Measurements from ENCODE around the gene CARD11.

Gene CARD11

DNA sequence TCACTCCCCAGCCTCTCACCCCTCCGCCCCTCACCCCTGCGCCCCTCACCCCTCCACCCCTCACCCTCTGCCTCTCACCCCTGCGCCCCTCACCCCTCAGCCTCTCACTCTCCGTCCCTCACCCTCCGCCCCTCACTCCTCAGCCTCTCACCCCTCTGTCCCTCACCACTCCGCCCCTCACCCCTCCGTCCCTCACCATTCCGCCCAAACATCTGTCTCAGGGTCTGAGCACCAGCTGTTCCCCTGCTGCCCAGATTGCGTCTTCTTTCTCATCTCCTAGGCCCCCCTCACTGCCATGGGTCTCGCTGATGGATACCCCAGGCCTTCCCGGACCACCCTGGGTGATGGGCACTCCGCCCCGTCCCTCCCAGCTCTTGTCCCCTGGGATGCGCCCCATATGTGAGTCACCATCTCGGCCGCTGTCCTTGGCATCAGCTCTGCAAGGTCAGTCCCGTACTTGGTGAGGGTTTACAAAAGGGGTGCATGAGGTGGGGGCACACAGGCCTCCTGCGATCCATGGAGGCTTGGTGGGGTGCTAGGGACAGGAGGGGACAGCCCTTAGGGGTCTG lies 134.1 kb downstream of the CARD11 start:
- TF ChIP-seq CTCF (conservative IDR thresholded peaks at IDR 0.05; ENCODE audit: low read depth, low read length): no peak
- no peak overlapping the region for H3K4me3 ChIP-seq (ENCODE audit: low read length)
- no peak for DNase-seq (ENCODE audit: low read depth)

GRCh38 chr7:2909043-2909442 lies 134.6 kb downstream of the CARD11 start:
- no peak overlapping the region for H3K4me3 ChIP-seq (ENCODE audit: low read length)
- TF ChIP-seq CTCF (conservative IDR thresholded peaks at IDR 0.05; ENCODE audit: low read depth, low read length): no peak
- DNase-seq (ENCODE audit: low read depth): no peak

- no peak for TF ChIP-seq CTCF (conservative IDR thresholded peaks at IDR 0.05; ENCODE audit: low read depth, low read length)
- no peak overlapping the region for H3K4me3 ChIP-seq (ENCODE audit: low read length)
Observed at GRCh38 chr7:2908103-2908683, 135.5 kb downstream of the CARD11 start.

DNA sequence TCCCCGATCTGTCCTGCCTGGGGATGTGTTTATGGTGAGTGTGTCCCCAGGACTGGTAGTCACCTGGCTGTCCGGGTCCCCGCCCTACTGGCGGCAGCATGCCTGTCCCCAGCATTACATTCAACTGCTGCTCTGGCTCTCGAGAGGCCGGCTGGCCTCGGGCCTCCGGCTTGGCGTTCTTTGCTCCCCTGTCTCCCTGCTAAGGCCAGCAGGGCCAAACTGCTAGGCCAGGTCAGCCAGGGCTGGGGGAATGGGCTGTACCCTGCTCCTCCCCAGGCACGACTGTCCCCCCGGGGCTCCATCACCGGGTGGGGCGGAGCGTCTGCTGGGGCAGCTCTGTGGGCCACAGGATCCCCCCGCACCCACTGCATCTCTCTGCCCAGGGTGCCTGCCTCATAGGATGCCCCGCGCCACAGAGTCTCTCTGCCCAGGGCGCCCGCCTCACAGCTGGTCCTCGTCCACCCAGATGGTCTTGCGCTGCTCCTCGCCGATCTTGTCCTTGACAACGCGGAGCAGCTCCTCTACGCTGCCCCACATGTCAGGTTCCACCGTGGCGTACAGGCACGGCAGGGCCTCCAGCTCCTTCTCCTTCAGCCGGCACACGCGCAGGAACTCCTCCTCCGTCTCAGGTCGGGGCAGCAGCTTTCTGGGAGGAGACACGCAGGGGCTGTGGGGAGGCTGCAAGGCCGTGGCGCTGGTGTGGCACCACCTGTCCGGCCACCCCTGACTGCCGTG lies 137.3 kb downstream of the CARD11 start:
- no peak for TF ChIP-seq CTCF (conservative IDR thresholded peaks at IDR 0.05; ENCODE audit: low read depth, low read length)
- no peak overlapping the region for H3K4me3 ChIP-seq (ENCODE audit: low read length)
- DNase-seq (ENCODE audit: low read depth): no peak

More at GRCh38 chr7:2908103-2908683, 135.5 kb downstream of the CARD11 start:
- no peak for DNase-seq (ENCODE audit: low read depth)

- DNase-seq (ENCODE audit: low read depth): no peak
- no peak for TF ChIP-seq CTCF (conservative IDR thresholded peaks at IDR 0.05; ENCODE audit: low read depth, low read length)
- no peak overlapping the region for H3K4me3 ChIP-seq (ENCODE audit: low read length)
Observed at GRCh38 chr7:2905500-2905899, 138.2 kb downstream of the CARD11 start.

- no peak for DNase-seq (ENCODE audit: low read depth)
- TF ChIP-seq CTCF (conservative IDR thresholded peaks at IDR 0.05; ENCODE audit: low read depth, low read length): no peak
Observed at GRCh38 chr7:2905027-2905426, 138.6 kb downstream of the CARD11 start.

DNA sequence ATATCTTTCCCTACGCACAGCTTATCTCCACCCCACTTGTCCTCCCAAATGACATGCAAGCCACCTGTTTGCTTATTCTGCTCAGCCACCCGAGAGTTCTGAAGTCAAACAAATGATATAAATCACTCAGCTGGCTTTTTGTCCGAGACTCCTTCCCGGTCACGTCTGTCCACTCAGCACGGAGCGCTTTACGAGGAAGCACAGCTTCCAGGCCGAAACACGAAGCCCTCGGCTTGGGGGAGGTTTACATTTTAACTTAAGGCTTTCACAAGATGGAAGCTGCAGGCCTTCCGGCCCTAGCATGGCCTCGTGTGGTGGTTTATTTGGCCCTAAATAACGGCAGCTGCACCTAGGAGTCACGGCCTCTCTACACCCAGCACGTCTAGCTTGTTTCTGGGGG lies 139.5 kb downstream of the CARD11 start:
- no peak for DNase-seq (ENCODE audit: low read depth)
- TF ChIP-seq CTCF (conservative IDR thresholded peaks at IDR 0.05; ENCODE audit: low read depth, low read length): no peak
- H3K4me3 ChIP-seq (ENCODE audit: low read length): no peak overlapping the region

More at GRCh38 chr7:2905027-2905426, 138.6 kb downstream of the CARD11 start:
- no peak overlapping the region for H3K4me3 ChIP-seq (ENCODE audit: low read length)
